ENCODE data around the gene LDAH. TPM values are rescaled to one million over a fixed set of nuclear protein-coding genes. Genes with fewer than 3 reads are reported as not detected.

The LDAH gene
- total and polyA plus RNA-seq, 10 of the 15 experiments (the other 5 are each of a cell fraction or from before 2014, with no cell fraction given): 17.9 to 44.7 (median 30.0) TPM

GRCh38 chr2:20762945-20763683 lies 59.8 kb downstream of the LDAH start:
- ChIA-PET RAD21 (ENCODE audit: unreplicated experiment) (interaction anchor here (0.8 to 0.9 kb wide), 2 partner anchors 19 to 352 kb away, joined by 3 read pairs; no protein-coding TSS in a partner anchor), CTCF (interaction anchor here (0.7 to 2.1 kb wide), 3 partner anchors 17 to 112 kb away, joined by 3 to 11 read pairs (median 3); partner anchors contain the start of gene HS1BP3), POLR2A (interaction anchor here (0.5 kb wide), 1 partner anchor 9 kb away, joined by 4 read pairs; no protein-coding TSS in a partner anchor), SMC1A (ENCODE audit: uncharacterized antibody, unreplicated experiment) (interaction anchor here (0.5 to 1.2 kb wide), 2 partner anchors 8 to 87 kb away, joined by 4 to 5 read pairs; no protein-coding TSS in a partner anchor)
- intact Hi-C loops (cut with micrococcal nuclease; ENCODE audit: unreplicated experiment): no loop called here
- no peak overlapping the region for H2AFZ ChIP-seq (ENCODE audit: control insufficient read depth, low read depth, low read length)
- ATAC-seq: no peak
- H3K4me2 ChIP-seq (ENCODE audit: control insufficient read depth, insufficient read depth): no peak overlapping the region
- no peaks in the 10 kb centered on the region; the same call in 1 of the 2 replicates for H3K4me1 ChIP-seq (ENCODE audit: control insufficient read depth, insufficient read depth, low read length)
- no peaks in the 10 kb centered on the region for H3K79me2 ChIP-seq (ENCODE audit: control insufficient read depth, insufficient read depth, low read length)
- no peaks in the 10 kb centered on the region for H4K20me1 ChIP-seq (ENCODE audit: control insufficient read depth, insufficient read depth)
- no peak for TF ChIP-seq KAT2A (conservative IDR thresholded peaks at IDR 0.05; ENCODE audit: control insufficient read depth, low read depth, low read length)
- no peak for TF ChIP-seq FOS (IDR thresholded peaks at IDR 0.05; ENCODE audit: borderline replicate concordance, extremely low read depth, insufficient read length)
- no peak for TF ChIP-seq SMAD1 (IDR thresholded peaks at IDR 0.05; ENCODE audit: low read depth, partially characterized antibody)
- no peak for TF ChIP-seq ZNF274 (IDR thresholded peaks at IDR 0.05; ENCODE audit: insufficient read depth, insufficient read length)
- TF ChIP-seq TBL1XR1 (IDR thresholded peaks at IDR 0.05; ENCODE audit: low read depth, low read length): no peak
- TF ChIP-seq YBX1 (IDR thresholded peaks at IDR 0.05): no peak
- no peak for TF ChIP-seq MAX (IDR thresholded peaks at IDR 0.05; ENCODE audit: low read depth, low read length)
- TF ChIP-seq REST (IDR thresholded peaks at IDR 0.05; ENCODE audit: low read depth, low read length): no peak
- TF ChIP-seq NRF1 (conservative IDR thresholded peaks at IDR 0.05; ENCODE audit: low read depth, low read length): no peak
- no peak for TF ChIP-seq ZNF207 (IDR thresholded peaks at IDR 0.05; ENCODE audit: borderline replicate concordance)
- BruUV-seq (replicated peaks): no TSS peak
- no peak overlapping the region for H3K9ac ChIP-seq (ENCODE audit: control insufficient read depth, insufficient read depth, low read length)
- H3K27ac ChIP-seq (ENCODE audit: control insufficient read depth, insufficient read depth): no peak overlapping the region
- H3K36me3 ChIP-seq (ENCODE audit: control insufficient read depth in 2 of 2, insufficient read depth in 2 of 2, low read length in 1 of 2): peaks cover 0 to 1% of the 10 kb centered on the region in 2 experiments; a peak in 3 of 4 replicates
- H3K4me3 ChIP-seq: no peak overlapping the region
- WGBS (ENCODE audit: insufficient coverage, insufficient replicate concordance, low lambda C conversion rate, missing lambda C conversion rate): 100% methylated on average over 2 of the region's 2 CpGs
- peaks cover 6% of the 10 kb centered on the region; the same call in 2 of the 3 replicates for H3K9me3 ChIP-seq (replicated peaks; ENCODE audit: control insufficient read depth, insufficient read depth, low read length)
- in situ Hi-C loops (cut with MboI): no loop called here
- H3K27me3 ChIP-seq (replicated peaks in 1 of 2; ENCODE audit: control insufficient read depth in 2 of 2, insufficient read depth in 2 of 2, low read length in 1 of 2): no peaks in the 10 kb centered on the region
- DNase-seq (ENCODE audit: low read depth, low spot score): no peak
- FAIRE-seq: no peak

All from GM12878 (cell line).